ENCODE measurements around the gene ATG2A. TPM values are rescaled to one million over a fixed set of nuclear protein-coding genes. Genes with fewer than 3 reads are reported as not detected.

The ATG2A gene
- total and polyA plus RNA-seq, 10 of the 15 experiments (the other 5 are each of a cell fraction or from before 2014, with no cell fraction given) = 0.08 to 19.0 (median 4.6) TPM

- TSS peak; percentile 3 for BruUV-seq (replicated peaks)
- Histone ChIP-seq H3K27ac (ENCODE audit: control insufficient read depth, insufficient read depth) (peak overlapping the region; percentile 35), H3K79me2 (ENCODE audit: control insufficient read depth, insufficient read depth, low read length) (peaks cover 96% of the 10 kb centered on the region), H2AFZ (ENCODE audit: control insufficient read depth, low read depth, low read length) (no peak overlapping the region), H3K4me1 (ENCODE audit: control insufficient read depth, insufficient read depth, low read length) (peaks cover 61% of the 10 kb centered on the region), H3K4me3 (peak overlapping the region; percentile 62), H3K9me3 (replicated peaks; ENCODE audit: control insufficient read depth, insufficient read depth, low read length) (no peaks in the 10 kb centered on the region), H3K27me3 (replicated peaks in 1 of 2; ENCODE audit: control insufficient read depth in 2 of 2, insufficient read depth in 2 of 2, low read length in 1 of 2) (no peaks in the 10 kb centered on the region), H3K4me2 (ENCODE audit: control insufficient read depth, insufficient read depth) (peak overlapping the region; percentile 83), H3K9ac (ENCODE audit: control insufficient read depth, insufficient read depth, low read length) (peak overlapping the region; percentile 59), H4K20me1 (ENCODE audit: control insufficient read depth, insufficient read depth) (peaks cover 6% of the 10 kb centered on the region; the same call in 1 of the 2 replicates), H3K36me3 (ENCODE audit: control insufficient read depth in 2 of 2, insufficient read depth in 2 of 2, low read length in 1 of 2) (peaks cover 14 to 31% of the 10 kb centered on the region in 2 experiments)
- ChIA-PET CTCF (interaction anchor here (0.8 to 30.0 kb wide), 7 partner anchors 9 to 239 kb away, joined by 3 to 1208 read pairs (median 3); partner anchors contain the start of genes CDC42BPG and TM7SF2), RAD21 (ENCODE audit: unreplicated experiment) (interaction anchor here (0.6 to 12.5 kb wide), 10 partner anchors 9 to 627 kb away, joined by 3 to 253 read pairs (median 3); partner anchors contain the start of gene CDC42BPG), SMC1A (ENCODE audit: uncharacterized antibody, unreplicated experiment) (interaction anchor here (0.6 to 11.5 kb wide), 9 partner anchors 11 to 908 kb away, joined by 3 to 227 read pairs (median 4); partner anchors contain the start of genes AP5B1, BATF2 and VPS51), POLR2A (interaction anchor here (0.5 to 19.9 kb wide), 5 partner anchors 14 to 100 kb away, joined by 3 to 620 read pairs (median 4); no protein-coding TSS in a partner anchor)
- ATAC-seq (peak; percentile 2), FAIRE-seq (no peak), DNase-seq (ENCODE audit: low read depth, low spot score) (no peak)
- in situ Hi-C loops (cut with MboI) (no loop called here), intact Hi-C loops (cut with micrococcal nuclease; ENCODE audit: unreplicated experiment) (loop anchor here (10.0 kb wide), 1 partner anchor 842 kb away; the partner anchor contains the start of gene KAT5)
- 27% methylated on average over 8 of the region's 8 CpGs for WGBS (ENCODE audit: insufficient coverage, insufficient replicate concordance, low lambda C conversion rate, missing lambda C conversion rate)
- TF ChIP-seq POU2F2 (IDR thresholded peaks at IDR 0.05; ENCODE audit: borderline replicate concordance, low read depth, low read length) (no peak), IKZF2 (IDR thresholded peaks at IDR 0.05) (no peak), SP1 (IDR thresholded peaks at IDR 0.05; ENCODE audit: low read depth, low read length) (peak; percentile 6), IKZF1 (conservative IDR thresholded peaks at IDR 0.05) (no peak), POLR2AphosphoS2 (IDR thresholded peaks at IDR 0.05; ENCODE audit: low read depth, low read length) (0 out of 2 replicates have a peak, but pooled peaks have one; percentile 15), ZNF207 (IDR thresholded peaks at IDR 0.05; ENCODE audit: borderline replicate concordance) (no peak), RELA (IDR thresholded peaks at IDR 0.05; ENCODE audit: borderline replicate concordance, partially characterized antibody) (no peak), GATAD2B (conservative IDR thresholded peaks at IDR 0.05; ENCODE audit: low read depth) (no peak), TCF12 (IDR thresholded peaks at IDR 0.05; ENCODE audit: low read depth, low read length) (no peak), EED (IDR thresholded peaks at IDR 0.05; ENCODE audit: low read depth) (no peak), MYB (IDR thresholded peaks at IDR 0.05; ENCODE audit: borderline replicate concordance, low read depth, low read length) (no peak), SIN3A (IDR thresholded peaks at IDR 0.05; ENCODE audit: low read depth, low read length) (0 out of 2 replicates have a peak, but pooled peaks have one; percentile 63)
- TF ChIP-seq, protein P1, sequence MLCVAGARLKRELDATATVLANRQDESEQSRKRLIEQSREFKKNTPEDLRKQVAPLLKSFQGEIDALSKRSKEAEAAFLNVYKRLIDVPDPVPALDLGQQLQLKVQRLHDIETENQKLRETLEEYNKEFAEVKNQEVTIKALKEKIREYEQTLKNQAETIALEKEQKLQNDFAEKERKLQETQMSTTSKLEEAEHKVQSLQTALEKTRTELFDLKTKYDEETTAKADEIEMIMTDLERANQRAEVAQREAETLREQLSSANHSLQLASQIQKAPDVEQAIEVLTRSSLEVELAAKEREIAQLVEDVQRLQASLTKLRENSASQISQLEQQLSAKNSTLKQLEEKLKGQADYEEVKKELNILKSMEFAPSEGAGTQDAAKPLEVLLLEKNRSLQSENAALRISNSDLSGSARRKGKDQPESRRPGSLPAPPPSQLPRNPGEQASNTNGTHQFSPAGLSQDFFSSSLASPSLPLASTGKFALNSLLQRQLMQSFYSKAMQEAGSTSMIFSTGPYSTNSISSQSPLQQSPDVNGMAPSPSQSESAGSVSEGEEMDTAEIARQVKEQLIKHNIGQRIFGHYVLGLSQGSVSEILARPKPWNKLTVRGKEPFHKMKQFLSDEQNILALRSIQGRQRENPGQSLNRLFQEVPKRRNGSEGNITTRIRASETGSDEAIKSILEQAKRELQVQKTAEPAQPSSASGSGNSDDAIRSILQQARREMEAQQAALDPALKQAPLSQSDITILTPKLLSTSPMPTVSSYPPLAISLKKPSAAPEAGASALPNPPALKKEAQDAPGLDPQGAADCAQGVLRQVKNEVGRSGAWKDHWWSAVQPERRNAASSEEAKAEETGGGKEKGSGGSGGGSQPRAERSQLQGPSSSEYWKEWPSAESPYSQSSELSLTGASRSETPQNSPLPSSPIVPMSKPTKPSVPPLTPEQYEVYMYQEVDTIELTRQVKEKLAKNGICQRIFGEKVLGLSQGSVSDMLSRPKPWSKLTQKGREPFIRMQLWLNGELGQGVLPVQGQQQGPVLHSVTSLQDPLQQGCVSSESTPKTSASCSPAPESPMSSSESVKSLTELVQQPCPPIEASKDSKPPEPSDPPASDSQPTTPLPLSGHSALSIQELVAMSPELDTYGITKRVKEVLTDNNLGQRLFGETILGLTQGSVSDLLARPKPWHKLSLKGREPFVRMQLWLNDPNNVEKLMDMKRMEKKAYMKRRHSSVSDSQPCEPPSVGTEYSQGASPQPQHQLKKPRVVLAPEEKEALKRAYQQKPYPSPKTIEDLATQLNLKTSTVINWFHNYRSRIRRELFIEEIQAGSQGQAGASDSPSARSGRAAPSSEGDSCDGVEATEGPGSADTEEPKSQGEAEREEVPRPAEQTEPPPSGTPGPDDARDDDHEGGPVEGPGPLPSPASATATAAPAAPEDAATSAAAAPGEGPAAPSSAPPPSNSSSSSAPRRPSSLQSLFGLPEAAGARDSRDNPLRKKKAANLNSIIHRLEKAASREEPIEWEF (IDR thresholded peaks at IDR 0.05; ENCODE audit: insufficient replicate concordance, low read depth, low read length) = no peak
- TF ChIP-seq, protein P2, sequence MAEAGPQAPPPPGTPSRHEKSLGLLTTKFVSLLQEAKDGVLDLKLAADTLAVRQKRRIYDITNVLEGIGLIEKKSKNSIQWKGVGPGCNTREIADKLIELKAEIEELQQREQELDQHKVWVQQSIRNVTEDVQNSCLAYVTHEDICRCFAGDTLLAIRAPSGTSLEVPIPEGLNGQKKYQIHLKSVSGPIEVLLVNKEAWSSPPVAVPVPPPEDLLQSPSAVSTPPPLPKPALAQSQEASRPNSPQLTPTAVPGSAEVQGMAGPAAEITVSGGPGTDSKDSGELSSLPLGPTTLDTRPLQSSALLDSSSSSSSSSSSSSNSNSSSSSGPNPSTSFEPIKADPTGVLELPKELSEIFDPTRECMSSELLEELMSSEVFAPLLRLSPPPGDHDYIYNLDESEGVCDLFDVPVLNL (IDR thresholded peaks at IDR 0.05; ENCODE audit: low read depth, low read length) = no peak
- TF ChIP-seq, protein P3, sequence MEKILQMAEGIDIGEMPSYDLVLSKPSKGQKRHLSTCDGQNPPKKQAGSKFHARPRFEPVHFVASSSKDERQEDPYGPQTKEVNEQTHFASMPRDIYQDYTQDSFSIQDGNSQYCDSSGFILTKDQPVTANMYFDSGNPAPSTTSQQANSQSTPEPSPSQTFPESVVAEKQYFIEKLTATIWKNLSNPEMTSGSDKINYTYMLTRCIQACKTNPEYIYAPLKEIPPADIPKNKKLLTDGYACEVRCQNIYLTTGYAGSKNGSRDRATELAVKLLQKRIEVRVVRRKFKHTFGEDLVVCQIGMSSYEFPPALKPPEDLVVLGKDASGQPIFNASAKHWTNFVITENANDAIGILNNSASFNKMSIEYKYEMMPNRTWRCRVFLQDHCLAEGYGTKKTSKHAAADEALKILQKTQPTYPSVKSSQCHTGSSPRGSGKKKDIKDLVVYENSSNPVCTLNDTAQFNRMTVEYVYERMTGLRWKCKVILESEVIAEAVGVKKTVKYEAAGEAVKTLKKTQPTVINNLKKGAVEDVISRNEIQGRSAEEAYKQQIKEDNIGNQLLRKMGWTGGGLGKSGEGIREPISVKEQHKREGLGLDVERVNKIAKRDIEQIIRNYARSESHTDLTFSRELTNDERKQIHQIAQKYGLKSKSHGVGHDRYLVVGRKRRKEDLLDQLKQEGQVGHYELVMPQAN (conservative IDR thresholded peaks at IDR 0.05) = no peak
These were observed 44.1 kb downstream of the ATG2A start for GRCh38 chr11:64872790-64873488.
